HG03135 (cell line): ENCODE results near the gene UBE2K.
"Not testable (repeated sequence)": the region's sequence is repeated elsewhere in the genome, so short reads cannot be mapped to it uniquely, and the experiment has no call there.

Experiments
- ATAC-seq: cut with Tn5 transposase; IDR thresholded peaks from one replicate; pipeline ENCODE4 v1.9.1; 2021; ENCODE audit warnings: mild to moderate bottlenecking, moderate library complexity; ENCODE audit not compliant: unreplicated experiment

Gene UBE2K

DNA sequence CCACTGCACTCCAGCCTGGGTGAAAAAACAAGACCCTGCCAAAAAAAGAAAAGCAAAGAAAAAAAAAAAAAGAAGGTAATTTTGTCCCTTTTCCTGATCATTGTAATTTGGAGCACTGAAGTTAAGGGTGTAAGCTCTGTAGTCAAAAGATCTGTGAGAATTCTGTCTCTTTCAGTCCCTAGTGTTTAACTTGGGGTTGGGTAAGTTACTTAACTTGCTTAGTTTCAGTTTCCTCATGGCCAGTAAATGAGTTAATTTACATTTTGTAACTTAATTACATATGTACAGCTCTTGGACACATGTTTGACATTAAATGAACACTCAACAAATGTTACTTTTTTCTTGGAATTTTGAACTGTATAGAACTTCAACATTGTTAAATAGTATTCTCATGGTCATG, 10.9 kb upstream of the UBE2K start:
- no peak for ATAC-seq

DNA sequence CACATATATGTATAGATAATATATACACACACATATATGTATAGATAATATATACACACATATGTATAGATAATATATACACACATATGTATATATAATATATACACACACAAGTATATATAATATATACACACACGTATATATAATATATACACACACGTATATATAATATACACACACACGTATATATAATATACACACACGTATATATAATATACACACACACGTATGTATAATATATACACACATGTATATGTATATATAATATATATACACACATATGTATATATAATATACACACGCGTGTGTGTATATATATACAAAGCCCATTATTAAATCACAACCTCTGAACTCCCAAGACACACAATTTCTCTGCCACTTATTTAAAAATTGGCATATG, 8.0 kb upstream of the UBE2K start:
- no peak for ATAC-seq

DNA sequence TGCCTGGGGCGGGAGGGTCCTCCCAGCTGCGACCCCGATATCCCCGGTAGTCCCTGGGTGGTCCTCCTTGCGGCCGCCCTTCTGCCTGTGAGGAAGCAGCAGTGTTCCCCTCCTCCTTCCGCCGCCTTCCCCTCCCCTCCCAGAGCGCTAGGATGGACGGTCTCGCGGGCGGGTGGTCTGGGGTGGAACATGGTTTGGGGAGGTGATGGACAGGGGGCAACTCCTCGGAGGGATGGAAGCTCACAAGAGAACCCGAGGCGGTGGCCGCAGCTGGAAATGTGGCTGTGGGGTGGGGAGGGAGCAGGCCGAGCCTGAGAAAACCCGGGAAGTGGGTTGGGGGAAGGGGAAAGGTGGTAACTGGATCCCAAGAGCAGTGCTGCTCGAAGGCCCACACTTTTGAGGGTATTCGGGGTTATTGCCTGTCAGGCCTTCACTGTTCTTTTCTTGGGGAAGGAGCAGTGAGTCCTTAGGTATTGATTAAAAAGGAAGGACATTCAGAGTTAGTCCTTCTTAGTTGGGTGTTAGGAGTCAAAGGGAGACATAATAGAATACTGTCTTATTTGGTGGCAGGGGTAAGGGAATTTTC, 581 bp downstream of the UBE2K start:
- peak; percentile 24 for ATAC-seq

DNA sequence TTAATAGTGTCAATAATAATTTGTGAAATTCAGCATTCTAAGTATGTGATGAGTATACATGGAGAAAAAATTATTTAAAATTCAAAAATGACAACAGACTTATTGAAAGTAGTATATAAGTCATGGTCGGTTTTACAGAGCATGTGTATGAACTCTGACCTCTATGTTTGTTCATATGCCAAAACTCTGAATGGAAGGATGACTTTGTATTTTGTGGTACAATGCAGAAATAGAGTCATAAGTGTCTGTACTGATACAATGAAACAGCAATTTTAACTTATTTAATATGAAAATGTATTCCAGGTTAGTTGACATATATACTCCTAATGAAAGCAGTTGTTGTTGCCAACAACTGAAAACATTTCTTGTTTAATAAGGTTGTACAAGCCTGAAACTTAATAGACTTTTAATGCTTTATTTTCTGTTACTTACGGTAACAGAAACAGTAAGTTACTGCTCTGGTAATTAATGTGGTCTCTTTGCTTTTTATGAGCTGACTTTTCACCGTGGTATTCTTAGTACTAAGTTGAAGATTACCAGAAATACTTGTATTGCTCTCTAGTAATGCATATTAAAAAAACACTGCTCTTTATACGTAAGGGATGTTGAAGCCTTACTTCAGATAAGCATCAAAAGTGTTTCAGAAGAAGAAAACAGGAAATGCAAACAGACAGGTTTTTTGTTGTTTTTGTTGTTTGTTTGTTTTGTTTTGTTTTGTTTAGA, 1.9 kb downstream of the UBE2K start:
- no peak for ATAC-seq

DNA sequence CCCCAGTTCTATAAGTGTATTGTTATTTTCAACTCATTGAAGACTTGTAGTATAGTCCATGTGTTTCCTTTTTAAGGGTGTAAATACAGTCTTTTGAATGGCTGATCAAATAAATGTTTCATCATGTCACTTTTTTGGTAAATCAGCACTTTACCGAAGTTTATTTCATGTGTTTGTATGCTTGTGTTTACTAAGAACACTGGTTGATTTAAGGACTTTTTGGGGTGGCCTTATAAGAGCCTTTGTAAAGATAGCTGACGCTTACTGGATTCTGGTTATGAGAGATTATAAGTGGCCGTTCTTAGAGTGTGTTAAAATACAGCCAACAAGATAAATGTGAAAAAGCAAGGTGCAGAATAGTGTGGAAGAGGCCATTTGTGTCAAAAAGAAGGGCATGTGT, 2.6 kb downstream of the UBE2K start:
- ATAC-seq: no peak

DNA sequence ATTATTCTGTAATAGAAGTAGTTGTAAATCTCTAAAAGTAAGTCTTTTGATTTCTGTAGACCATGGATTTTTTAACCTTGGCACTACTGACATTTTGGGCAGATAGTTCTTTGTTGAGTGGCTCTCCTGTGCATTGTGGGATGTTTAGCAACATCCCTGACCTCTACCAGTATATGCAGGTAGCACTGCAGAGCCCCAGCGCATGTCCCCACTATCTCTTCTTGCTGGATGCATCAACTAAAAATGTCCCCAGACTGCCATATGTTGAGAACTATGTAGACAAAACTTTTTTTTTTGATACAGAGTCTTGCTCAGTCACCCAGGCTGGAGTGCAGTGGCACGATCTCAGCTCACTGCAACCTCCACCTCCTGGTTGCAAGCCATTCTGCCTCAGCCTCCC, 4.8 kb downstream of the UBE2K start:
- ATAC-seq: no peak

DNA sequence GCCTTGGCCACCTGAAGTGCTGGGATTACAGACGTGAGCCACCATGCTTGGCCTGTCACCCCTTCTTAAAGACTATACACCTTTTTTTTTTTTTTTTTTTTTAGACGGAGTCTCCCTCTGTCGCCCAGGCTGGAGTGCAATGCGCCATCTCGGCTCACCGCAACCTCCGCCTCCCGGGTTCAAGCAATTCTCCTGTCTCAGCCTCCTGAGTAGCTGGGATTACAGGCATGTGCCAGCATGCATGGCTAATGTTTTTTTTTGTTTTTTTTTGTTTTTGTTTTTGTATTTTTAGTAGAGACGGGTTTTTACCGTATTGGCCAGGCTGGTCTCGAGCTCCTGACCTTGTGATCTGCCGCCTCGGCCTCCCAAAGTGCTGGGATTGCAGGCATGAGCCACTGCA, 6.9 kb downstream of the UBE2K start:
- ATAC-seq: not testable (repeated sequence)

DNA sequence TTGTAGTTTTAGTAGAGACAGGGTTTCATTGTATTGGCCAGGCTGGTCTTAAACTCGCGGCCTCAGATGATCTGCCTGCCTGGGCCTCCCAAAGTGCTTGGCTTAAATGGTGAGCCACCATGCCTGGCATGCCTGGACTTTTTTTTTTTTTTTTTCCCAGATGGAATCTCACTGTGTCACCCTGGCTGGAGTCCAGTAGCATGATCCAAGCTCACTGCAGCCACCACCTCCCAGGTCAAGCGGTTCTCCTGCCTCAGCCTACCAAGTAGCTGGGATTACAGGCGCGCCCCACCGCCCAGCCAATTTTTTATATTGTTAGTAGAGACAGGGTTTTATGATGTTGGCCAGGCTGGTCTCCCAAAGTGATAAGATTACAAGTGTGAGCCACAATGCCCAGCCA, 8.4 kb downstream of the UBE2K start:
- no peak for ATAC-seq

DNA sequence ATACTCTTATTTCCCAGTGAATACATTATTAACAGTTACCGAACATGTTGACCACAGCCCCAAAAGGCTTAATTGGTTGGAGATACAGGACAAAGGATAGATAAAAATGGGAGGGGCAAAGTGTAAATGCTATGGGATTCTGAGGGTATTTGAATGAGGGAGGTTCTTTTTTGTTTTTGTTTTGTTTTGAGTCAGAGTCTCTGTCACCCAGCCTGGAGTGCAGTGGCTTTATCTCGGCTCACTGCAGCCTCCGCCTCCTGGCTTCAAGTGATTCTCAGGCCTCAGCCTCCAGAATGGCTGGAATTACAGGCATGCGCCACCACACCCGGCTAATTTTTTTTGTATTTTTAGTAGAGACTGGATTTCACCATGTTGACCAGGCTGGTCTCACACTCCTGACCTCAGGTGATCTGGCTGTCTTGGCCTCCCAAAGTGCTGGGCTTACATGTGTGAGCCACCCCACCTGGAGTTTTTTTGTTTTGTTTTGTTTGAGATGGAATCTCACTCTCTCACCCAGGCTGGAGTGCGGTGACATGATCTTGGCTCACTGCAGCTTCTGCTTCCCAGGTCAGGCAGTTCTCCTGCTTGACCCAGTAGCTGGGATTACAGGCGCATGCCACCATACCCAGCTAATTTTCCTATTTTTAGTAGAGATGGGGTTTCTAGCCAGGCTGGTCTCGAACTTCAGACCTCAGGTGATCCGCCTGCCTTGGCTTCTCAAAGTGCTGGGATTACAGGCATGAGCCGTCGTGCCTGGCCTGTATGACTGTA, 9.0 kb downstream of the UBE2K start:
- no peak for ATAC-seq

DNA sequence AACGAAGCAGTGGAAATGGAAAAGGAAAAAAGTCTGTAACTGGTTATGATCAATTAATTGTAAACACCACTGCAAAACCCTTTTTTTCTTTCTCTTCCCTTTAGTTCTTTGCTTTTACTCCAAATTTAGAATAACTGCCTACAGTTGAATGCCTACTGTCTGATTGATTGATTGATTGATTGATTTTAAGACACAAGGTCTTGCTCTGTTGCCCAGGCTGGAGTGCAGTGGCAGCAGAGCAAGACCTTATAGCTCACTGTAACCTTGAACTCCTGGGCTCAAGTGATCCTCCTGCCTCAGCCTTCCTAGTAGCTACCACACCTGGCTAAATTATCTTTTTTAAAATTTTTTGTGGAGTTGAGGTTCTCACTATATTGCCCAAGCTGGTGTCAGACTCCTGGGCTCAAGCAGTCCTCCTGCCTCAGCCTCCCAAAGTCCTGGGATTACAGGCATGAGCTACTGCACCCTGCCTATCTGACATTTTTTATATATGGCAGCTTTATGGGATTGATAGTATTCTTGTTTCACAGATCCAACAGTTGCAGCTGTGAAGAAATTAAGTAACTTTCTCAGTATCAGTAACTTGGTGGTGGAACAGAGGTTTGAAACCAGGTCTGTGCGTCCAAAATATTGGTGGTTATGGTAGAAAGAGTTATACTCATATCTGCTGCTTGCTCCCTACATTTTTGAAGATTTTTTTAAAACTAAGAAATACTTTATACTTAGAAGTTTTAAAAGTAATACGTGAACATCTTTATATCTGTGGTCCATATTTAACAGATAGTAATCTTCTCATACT, 12.4 kb downstream of the UBE2K start:
- no peak for ATAC-seq

DNA sequence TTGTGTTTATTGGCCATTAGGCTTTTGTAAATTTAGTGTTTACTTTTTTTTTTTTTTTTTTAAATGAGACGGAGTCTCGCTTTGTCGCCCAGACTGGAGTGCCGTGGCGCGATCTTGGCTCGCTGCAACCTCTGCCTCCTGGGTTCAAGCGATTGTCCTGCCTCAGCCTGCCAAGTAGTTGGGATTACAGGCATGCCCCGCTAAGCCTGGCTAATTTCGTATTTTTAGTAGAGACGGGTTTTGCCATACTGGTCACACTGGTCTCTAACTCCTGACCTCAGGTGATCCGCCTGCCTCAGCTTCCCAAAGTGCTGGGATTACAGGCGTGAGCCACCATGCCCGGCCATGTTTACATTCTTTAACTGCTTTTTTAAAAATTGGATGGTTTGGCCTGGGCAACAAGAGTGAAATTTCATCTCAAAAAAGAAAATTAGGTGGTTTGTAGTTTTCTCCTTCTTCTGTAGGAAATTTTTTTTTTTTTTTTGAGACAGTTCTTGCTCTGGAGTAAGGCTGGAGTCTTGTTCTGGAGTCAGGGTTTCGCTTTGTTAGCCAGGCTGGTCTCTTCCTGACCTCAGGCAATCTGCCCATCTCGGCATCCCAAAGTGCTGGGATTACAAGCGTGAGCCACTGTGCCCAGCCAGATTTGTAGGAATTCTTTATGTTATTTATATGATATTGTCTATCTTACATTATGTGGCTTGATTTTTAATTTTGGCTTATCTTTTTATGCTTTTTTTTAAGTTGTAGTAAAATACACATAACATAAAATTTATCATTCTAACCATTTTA, 15.1 kb downstream of the UBE2K start:
- no peak for ATAC-seq

DNA sequence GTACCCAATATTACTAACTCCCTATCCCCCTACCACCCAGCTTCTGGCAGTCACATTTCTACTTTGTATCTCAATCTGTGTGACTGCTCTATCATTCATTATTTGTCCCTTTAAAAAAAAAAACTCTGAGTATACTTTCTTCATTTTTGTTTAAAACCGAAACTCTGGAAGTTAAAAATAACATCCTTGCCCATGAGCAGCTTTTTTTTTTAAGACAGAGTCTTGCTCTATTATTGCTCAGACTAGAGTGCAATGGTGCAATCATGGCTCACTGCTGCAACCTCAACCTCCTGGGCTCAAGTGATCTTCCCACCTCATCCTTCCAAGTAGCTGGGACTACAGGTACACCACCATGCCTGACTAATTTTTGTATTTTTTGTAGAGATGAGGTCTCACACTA, 15.8 kb downstream of the UBE2K start:
- no peak for ATAC-seq

DNA sequence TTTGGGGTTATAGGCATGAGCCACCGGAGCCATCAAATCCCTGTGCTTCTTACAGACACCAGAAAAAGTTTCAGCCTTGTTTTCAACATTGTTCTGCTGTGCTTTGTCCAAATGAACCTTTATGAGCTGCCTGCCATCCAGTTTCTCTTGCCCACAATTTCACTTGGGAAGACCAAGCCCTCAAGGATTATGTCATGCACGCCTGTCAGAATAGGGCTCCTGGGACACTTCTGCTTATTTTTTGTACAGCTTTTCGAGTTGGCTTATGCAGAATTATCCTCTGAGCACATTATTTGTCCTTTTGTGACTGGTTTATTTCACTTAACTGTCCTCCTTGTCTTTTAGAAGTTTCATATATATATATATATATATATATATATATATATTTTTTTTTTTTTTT, 16.2 kb downstream of the UBE2K start:
- ATAC-seq: no peak

DNA sequence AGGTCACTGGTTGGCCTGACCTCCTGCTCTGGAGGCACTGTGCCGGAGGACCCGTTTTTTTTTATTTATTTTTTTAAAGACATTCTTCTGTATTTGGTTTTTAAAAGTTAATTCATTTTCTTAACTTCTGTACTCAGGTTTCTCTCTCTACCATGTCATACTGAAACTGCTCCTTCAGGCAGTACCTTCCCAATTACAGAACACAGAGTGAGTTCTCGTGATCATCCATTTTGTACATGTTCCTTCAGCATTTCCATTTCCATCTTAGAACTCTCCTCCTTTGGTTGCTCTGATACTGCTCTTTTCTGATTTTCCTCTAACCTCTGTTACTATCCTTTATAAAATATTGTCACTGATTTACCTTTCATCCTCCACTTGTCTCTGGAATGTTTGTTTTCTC, 17.9 kb downstream of the UBE2K start:
- ATAC-seq: no peak

DNA sequence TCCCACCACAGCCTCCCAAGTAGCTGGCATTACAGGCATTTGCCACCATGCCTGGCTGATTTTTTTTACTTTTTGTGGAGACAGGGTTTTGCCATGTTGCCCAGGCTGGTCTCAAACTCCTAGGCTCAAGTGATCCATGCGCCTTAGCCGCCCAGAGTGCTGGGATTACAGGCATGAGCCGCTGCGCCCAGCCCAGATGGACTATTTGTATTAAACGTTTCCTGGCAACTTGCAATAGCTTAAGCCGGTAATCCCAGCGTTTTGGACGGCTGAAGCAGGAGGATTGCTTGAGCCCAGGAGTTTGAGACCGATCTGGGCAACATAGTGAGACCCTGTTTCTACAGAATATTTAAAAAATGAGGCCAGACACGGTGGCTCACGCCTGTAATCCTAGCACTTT, 18.4 kb downstream of the UBE2K start:
- no peak for ATAC-seq

DNA sequence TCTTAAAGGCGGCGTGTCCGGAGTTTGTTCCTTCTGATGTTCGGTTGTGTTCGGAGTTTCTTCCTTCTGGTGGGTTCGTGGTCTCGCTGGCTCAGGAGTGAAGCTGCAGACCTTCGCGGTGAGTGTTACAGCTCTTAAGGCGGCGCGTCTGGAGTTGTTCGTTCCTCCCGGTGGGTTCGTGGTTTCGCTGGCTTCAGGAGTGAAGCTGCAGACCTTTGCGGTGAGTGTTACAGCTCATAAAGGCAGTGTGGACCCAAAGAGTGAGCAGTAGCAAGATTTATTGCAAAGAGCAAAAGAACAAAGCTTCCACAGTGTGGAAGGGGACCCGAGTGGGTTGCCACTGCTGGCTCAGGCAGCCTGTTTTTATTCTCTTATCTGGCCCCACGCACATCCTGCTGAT, 19.8 kb downstream of the UBE2K start:
- ATAC-seq: not testable (repeated sequence)

DNA sequence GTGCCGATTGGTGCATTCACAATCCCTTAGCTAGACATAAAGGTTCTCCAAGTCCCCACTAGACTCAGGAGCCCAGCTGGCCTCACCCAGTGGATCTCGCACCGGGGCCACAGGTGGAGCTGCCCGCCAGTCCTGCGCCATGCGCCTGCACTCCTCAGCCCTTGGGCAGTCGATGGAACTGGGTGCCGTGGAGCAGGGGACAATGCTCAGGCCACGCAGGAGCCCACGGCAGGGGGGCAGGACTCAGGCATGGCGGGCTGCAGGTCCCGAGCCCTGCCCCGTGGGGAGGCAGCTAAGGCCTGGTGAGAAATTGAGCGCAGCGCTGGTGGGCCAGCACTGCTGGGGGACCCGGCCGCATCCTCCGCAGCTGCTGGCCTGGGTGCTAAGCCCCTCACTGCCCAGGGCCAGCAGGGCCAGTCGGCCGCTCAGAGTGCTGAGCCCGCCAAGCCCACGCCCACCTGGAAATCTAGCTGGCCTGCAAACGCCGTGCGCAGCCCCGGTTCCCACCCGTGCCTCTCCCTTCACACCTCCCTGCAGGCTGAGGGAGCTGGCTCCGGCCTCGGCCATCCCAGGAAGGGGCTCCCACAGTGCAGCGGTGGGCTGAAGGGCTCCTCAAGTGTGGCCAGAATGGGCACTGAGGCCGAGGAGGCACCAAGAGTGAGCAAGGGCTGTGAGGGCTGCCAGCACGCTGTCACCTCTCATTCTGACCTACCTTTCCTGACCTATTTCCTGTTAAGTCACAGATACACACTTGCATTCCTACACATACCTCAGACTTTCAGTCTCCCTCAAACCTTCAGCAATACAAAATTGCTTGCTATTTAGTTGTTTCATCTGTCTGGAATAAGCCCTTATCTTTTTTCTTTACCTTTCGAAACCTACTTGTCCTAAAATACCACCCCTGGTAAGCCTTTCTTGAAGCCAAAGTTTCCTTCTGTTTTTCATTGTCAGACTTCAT, 20.7 kb downstream of the UBE2K start:
- no peak for ATAC-seq

DNA sequence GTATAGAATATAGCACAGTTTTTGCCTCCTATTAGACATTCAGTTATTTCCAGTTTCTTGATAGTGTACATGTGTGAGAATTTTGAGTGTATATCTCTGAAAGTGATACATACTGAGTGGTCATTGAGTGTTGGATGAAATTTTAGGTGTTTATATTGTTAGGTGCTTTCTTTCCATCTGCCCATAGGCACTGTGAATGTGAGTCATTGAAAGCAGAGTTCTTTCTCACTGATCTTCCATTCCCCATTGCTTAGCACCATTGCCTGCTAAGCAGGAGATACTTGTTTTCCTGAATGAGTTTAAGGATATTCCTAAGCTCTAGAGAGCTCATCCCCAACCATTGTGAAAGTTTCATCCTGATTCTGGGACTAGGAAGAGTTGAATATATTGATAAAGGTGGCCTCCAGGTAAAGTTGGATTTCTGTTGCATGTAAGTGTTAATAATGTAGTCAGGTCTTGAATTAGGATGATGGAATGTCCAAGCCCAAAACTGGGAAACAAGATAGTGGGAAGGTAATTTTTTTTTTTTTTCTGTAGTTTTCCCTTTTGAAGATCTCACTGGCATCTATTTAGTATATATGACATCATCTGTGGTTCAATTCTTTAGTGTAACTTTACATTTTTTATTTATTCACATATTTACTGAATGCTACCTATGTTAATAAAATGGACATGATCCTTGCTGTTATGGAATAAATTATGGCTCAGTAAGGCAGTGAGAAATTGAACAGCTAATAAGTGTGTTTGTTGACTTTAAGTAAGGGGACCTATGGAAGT, 22.1 kb downstream of the UBE2K start:
- no peak for ATAC-seq

DNA sequence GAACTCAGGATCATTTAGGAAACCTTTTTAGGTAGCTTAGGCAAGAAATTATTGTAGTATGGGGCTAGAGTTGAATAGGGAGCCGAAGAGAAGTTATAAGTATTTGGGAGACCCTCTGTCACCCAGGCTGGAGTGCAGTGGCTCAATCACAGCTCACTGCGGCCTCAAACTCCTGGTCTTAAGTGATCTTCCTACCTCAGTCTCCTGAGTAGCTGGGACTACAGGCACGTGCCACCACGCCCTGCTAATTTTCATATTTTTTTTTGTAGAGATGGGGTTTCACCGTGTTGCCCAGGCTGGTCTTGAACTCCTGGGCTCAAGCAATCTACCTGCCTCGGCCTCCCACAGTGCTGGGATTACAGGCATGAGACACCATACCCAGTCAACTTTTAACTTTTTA, 23.3 kb downstream of the UBE2K start:
- ATAC-seq: not testable (repeated sequence)
